Peyer's patch (tissue), 4 donors: ENCODE measurements around the gene PRKCZ. TPM values are rescaled to one million over a fixed set of nuclear protein-coding genes. Genes with fewer than 3 reads are reported as not detected.

Experiments used
- DNase-seq, 3 donors: peaks; one replicate each; pipeline ENCODE4 v3.0.0-alpha.2; 2017 to 2019
- H3K27ac ChIP-seq, 4 donors: fragments of 200-600 bp; sonication (generic); one replicate each; pipeline ENCODE4 v1.5.1; 2016 to 2019
- H3K27me3 ChIP-seq, 2 donors: fragments of 200-600 bp; sonication (generic); one replicate each; pipeline ENCODE4 v1.5.1; 2019
- H3K36me3 ChIP-seq, 3 donors: fragments of 200-600 bp; sonication (generic); one replicate each; pipeline ENCODE4 v1.5.1; 2016 to 2019
- H3K4me1 ChIP-seq, 4 donors: fragments of 200-600 bp; sonication (generic); one replicate each; pipeline ENCODE4 v1.5.1; 2016 to 2019
- H3K4me3 ChIP-seq, 4 donors: fragments of 200-600 bp; sonication (generic); 1 replicate in 3 of 4; 2 replicates in 1 of 4; pipeline ENCODE4 v1.5.1; 2016 to 2019; ENCODE audit warnings: mild to moderate bottlenecking in 1 of 4
- H3K9me3 ChIP-seq, 4 donors: fragments of 200-600 bp; sonication (generic); one replicate each; pipeline ENCODE4 v1.5.1; 2016 to 2019; ENCODE audit warnings: mild to moderate bottlenecking in 1 of 4
- POLR2A ChIP-seq, 2 donors: fragments of 450-650 bp; IDR thresholded peaks; one replicate each; pipeline ENCODE4 v1.5.1; 2017; ENCODE audit warnings: antibody characterized with exemption in 2 of 2, mild to moderate bottlenecking in 2 of 2, moderate library complexity in 2 of 2
- total RNA-seq, 4 donors: library from RNA; depleted of rRNA; stranded (reverse); fragments of >200 nt; gene quantifications; one replicate each; pipeline ENCODE4 v1.1.0, GENCODE V29; 2016
- TF ChIP-seq, protein P1 (sequence below), 6 experiments: fragments of 450-650 bp in 4 of 6; fragments of 200-600 bp in 2 of 6; sonication (generic) in 1 of 6; IDR thresholded peaks; one replicate each; pipeline ENCODE4 v1.5.1; 2017 to 2019; ENCODE audit warnings: antibody characterized with exemption in 6 of 6, mild to moderate bottlenecking in 3 of 6, moderate library complexity in 1 of 6

PRKCZ gene
- total RNA-seq, 4 donors from 2014 or later: 51.2 to 105 (median 93.6) TPM

DNA sequence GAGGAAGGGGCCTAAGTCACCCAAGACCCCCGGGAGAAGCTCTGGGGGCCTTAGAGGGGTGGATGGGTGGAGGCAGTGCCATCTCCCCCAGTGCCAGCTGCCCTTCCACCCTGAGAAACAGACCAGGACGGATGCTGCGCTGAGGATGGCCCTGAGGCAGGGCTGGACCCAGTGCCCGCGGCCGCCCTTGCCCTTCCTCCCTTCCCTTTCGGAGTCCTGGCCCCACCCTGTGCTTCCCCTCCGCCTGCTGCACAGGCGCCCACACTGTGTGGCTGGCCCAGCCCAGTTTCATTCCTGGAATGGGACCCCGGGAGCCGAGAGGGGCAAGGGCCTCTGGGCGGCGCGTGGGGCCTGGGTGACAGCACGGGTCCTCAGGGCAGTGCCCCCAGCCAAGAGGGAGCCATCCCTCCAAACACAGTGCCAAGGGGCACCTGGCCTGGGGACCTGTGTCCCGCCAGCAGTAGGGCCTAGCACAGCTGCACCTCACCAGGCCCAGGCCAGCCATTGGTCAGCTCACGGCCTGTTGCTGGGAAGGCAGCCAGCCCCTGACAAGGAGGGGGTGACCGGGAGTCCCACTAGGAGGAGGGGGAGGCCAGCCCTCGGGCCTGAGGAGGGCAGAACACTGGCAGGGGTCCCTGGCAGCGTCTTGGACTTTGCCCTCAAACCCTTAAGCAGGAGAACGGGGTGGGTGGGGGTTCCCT is 164.5 kb downstream of the PRKCZ start:
- Histone ChIP-seq H3K4me1 (peaks cover 4 to 30% (median 14%) of the 10 kb centered on the region in 4 donors), H3K4me3 (no peak overlapping the region), H3K27me3 (no peaks in the 10 kb centered on the region), H3K36me3 (no peaks in the 10 kb centered on the region), H3K27ac (peak overlapping the region; percentile 72 to 91 (median 80)), H3K9me3 (no peaks in the 10 kb centered on the region)
- no peak for DNase-seq
- TF ChIP-seq, protein P1, sequence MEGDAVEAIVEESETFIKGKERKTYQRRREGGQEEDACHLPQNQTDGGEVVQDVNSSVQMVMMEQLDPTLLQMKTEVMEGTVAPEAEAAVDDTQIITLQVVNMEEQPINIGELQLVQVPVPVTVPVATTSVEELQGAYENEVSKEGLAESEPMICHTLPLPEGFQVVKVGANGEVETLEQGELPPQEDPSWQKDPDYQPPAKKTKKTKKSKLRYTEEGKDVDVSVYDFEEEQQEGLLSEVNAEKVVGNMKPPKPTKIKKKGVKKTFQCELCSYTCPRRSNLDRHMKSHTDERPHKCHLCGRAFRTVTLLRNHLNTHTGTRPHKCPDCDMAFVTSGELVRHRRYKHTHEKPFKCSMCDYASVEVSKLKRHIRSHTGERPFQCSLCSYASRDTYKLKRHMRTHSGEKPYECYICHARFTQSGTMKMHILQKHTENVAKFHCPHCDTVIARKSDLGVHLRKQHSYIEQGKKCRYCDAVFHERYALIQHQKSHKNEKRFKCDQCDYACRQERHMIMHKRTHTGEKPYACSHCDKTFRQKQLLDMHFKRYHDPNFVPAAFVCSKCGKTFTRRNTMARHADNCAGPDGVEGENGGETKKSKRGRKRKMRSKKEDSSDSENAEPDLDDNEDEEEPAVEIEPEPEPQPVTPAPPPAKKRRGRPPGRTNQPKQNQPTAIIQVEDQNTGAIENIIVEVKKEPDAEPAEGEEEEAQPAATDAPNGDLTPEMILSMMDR (IDR thresholded peaks at IDR 0.05): no peak
- TF ChIP-seq POLR2A (IDR thresholded peaks at IDR 0.05): no peak

DNA sequence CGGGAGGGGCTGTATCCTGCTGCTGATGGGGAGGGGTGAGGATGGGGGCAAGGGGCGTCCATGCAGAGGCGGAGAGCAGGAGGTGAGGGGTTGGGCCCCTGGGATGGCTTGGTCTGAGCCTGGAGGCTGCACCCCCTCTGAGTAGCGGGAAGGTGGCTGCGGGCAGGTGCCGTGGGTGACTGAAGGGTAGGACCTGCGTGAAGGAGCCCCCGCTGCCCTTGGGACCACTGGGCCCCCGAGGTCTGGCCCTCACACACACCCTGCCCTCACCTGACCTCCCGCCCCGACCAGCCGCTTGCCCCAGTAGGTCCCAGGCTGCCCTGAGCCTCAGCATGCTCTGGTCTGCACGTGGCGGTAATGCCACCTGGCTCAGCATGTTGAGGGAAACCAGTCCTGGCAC is 165.1 kb downstream of the PRKCZ start:
- H3K4me3 ChIP-seq: no peak overlapping the region
- H3K36me3 ChIP-seq: no peaks in the 10 kb centered on the region
- no peaks in the 10 kb centered on the region for H3K27me3 ChIP-seq
- DNase-seq: no peak
- TF ChIP-seq, protein P1 (IDR thresholded peaks at IDR 0.05): no peak
- no peak for TF ChIP-seq POLR2A (IDR thresholded peaks at IDR 0.05)
- peaks cover 4 to 30% (median 14%) of the 10 kb centered on the region in 4 donors for H3K4me1 ChIP-seq
- H3K9me3 ChIP-seq: no peaks in the 10 kb centered on the region
- peak overlapping the region in 2 of 4 donors; percentile 82 to 91 for H3K27ac ChIP-seq

DNA sequence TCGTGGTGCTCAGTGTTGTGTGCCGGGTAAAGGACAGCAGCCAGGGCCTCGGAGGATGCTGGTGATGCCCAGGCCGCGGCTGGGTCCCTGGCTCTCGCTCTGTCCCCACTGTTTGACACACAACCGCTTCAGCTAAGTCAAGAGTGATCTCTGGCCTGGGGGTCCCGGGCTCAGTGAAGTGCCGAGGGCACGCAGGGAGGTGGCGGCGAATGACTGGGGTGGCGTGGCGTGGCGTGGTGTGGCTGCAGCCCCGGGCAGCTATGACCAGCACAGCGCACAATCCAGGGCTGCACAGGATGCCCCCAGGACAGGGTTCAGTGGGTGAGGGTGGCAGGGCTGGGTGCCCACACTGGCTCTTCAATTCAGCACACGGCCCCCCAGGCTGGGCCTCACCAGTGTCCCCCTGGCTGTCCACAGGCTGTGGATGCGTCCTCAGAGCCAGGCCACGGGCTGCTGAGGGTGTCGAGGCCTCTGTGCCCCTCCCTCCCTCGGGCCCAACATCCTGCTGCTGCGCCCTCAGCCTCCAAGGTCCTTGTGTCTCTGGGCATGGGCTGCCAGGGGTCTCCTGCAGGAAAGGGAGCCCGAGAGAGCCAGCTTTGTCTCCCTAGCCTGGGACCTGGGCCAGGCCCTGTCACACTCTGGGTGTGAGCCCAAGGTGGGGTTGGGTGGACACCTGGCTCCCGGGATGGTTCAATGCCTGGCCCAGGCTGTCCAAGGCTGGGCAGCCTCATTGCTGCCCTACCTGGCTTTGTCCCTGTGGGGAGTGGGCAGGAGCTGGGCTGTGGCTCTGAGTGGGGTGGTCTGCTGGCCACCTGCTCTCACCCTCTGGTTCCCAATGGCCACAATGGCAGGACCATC is 165.9 kb downstream of the PRKCZ start:
- Histone ChIP-seq H3K27me3 (no peaks in the 10 kb centered on the region), H3K27ac (no peak overlapping the region), H3K4me1 (peaks cover 4 to 30% (median 14%) of the 10 kb centered on the region in 4 donors), H3K4me3 (no peak overlapping the region), H3K9me3 (no peaks in the 10 kb centered on the region), H3K36me3 (no peaks in the 10 kb centered on the region)
- DNase-seq: no peak
- no peak for TF ChIP-seq POLR2A (IDR thresholded peaks at IDR 0.05)
- TF ChIP-seq, protein P1 (IDR thresholded peaks at IDR 0.05): no peak

DNA sequence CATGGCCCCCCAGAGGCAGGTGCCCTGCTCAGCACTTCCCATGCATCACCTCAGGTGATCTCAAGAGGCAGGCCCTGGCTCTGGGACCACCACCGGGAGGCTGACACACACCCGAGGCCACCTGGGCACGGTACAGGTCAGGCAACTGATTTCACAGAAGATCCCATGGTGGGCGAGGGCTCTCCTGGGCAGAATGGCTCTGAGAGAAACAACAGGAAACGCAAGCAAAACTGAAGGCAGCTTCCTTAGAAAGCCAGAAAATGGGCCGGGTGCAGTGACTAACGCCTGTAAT is 166.5 kb downstream of the PRKCZ start:
- TF ChIP-seq, protein P1 (IDR thresholded peaks at IDR 0.05): no peak
- TF ChIP-seq POLR2A (IDR thresholded peaks at IDR 0.05): no peak
- Histone ChIP-seq H3K9me3 (no peaks in the 10 kb centered on the region), H3K27me3 (no peaks in the 10 kb centered on the region), H3K4me1 (peaks cover 4 to 30% (median 14%) of the 10 kb centered on the region in 4 donors), H3K36me3 (no peaks in the 10 kb centered on the region), H3K4me3 (no peak overlapping the region), H3K27ac (no peak overlapping the region)
- DNase-seq: no peak

DNA sequence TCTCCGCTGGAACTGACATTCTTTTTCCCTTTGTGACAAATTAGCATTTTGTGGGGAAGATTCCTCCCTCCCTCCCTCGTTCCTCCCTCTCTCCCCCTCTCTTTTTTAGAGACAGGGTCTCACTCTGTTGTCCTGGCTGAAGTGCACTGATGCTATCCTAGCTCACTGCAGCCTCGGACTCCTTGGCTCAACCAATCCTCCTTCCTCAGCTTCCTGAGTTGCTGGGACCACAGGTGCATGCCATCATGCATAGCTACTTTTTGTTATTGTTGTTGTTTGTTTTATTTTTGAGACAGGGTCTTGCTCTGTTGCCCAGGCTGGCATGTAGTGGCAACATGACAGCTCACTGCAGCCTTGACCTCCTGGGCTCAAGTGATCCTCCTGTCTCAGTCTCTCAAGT is 171.1 kb downstream of the PRKCZ start:
- no peak overlapping the region for H3K4me3 ChIP-seq
- DNase-seq: no peak
- no peaks in the 10 kb centered on the region for H3K27me3 ChIP-seq
- H3K4me1 ChIP-seq: no peaks in the 10 kb centered on the region
- H3K9me3 ChIP-seq: no peaks in the 10 kb centered on the region
- TF ChIP-seq, protein P1 (IDR thresholded peaks at IDR 0.05): no peak
- no peak for TF ChIP-seq POLR2A (IDR thresholded peaks at IDR 0.05)
- no peaks in the 10 kb centered on the region for H3K36me3 ChIP-seq
- H3K27ac ChIP-seq: no peak overlapping the region
